HG03108 (cell line): ENCODE data around the gene TARP.
"Not testable (repeated sequence)": the region's sequence is repeated elsewhere in the genome, so short reads cannot be mapped to it uniquely, and the experiment has no call there.

Experiments used
- ATAC-seq: cut with Tn5 transposase; IDR thresholded peaks from one replicate; pipeline ENCODE4 v1.9.1; 2021; ENCODE audit warnings: moderate library complexity; ENCODE audit not compliant: unreplicated experiment

TARP gene

DNA sequence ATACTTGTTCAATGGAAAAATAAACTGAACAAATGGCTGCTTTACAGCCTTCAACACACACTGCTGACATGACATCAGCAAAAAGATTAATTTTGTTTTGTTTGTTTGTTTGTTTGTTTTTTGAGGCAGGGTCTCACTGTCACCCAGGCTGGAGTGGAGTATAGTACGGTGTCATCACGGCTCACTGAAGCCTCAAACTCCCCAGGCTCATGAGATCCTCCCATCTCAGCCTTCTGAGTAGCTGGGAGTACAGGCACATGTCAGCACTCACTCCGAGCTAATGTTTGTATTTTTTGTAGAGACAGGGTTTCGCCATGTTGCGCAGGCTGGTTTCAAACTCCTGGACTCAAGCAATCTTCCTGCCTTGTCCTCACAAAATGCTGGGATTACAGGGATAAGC lies 10.9 kb downstream of the TARP start:
- ATAC-seq = no peak

DNA sequence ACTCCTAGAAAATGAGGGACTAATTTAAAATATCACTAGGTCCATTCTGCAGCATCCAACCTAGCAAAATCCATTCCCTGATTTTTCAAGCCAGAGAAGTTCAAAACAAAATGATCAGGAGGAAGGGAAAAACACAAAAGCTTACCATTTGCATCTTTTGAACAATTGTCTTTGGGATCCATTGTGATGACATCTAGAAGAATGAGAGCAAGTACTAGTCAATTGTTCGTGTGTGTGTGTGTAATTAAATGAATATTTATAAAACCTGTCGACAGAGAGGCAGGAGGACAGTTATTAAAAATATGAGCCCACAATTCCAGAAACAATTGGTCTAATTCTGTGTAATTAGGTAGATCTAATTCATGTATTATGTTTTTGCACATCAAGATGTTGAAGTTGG lies 11.4 kb downstream of the TARP start:
- not testable (repeated sequence) for ATAC-seq

- ATAC-seq = not testable (repeated sequence)
Measured at GRCh38 chr7:38261601-38262000, 11.8 kb downstream of the TARP start.

DNA sequence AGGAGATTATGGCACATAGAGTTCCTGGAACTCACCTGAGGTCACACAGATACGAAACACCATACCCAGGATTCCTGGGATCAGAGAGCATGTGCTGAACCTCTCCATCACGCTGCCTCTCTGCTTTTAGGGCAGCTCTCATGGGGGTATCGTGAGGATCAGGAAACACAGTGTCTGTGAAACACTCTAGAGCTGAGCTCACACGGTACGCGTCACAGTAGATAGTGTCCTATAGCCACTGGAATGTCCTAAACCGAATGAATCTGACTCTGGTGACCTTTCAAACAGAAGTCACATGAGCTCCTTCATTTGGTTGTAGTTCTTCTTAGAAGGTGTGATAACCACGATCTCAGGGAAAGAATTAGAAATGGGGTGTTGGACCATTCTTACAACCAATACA lies 14.3 kb downstream of the TARP start:
- not testable (repeated sequence) for ATAC-seq

GRCh38 chr7:38257350-38257677 lies 16.1 kb downstream of the TARP start:
- no peak for ATAC-seq

DNA sequence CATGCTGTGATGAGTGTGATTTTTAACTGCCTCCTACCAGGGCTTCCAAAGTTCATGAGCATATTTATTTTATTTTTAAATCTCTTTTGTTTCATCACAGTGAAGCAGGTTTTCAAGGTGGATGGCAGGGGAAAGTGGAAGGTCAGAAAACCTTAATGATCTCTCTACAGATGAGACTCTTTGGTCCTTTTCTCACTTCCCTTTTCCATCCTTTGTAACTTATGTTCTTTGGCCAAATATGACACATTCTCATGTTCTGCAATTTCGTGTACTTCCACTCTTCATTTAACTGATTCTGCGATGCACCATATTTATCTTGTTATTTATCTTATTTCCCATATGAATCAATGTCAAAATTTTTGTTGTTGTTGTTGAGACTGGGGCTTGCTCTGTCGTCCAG lies 23.6 kb downstream of the TARP start:
- peak; percentile 92 for ATAC-seq

GRCh38 chr7:38248069-38248567 lies 25.3 kb downstream of the TARP start:
- no peak for ATAC-seq

- no peak for ATAC-seq
Measured at GRCh38 chr7:38245409-38245977, 27.9 kb downstream of the TARP start.

- ATAC-seq = no peak
Measured at GRCh38 chr7:38244516-38244915, 28.9 kb downstream of the TARP start.

GRCh38 chr7:38243345-38243744 lies 30.1 kb downstream of the TARP start:
- not testable (repeated sequence) for ATAC-seq

GRCh38 chr7:38242814-38243213 lies 30.6 kb downstream of the TARP start:
- ATAC-seq = no peak

- no peak for ATAC-seq
Measured at GRCh38 chr7:38241071-38241470, 32.4 kb downstream of the TARP start.

GRCh38 chr7:38239129-38239528 lies 34.3 kb downstream of the TARP start:
- not testable (repeated sequence) for ATAC-seq

DNA sequence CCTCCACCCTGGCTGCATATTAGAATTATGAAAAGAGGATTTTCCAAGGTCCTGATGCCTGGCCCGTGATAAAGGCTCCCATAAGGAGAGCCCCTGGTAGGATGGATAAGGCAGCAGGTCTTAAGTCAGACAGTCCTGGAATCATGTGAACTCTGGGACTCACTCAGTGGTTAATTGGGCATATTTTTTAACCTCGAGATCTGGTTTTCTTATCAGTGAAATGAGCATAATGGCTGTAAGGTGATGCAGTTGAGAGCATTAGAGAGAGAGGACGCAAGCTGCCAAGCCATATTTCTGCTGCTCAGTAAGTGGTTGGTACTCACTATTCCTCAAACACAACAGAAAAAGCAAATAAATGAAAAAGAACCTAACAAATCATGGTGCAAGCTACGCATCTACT lies 37.8 kb downstream of the TARP start:
- ATAC-seq = no peak

DNA sequence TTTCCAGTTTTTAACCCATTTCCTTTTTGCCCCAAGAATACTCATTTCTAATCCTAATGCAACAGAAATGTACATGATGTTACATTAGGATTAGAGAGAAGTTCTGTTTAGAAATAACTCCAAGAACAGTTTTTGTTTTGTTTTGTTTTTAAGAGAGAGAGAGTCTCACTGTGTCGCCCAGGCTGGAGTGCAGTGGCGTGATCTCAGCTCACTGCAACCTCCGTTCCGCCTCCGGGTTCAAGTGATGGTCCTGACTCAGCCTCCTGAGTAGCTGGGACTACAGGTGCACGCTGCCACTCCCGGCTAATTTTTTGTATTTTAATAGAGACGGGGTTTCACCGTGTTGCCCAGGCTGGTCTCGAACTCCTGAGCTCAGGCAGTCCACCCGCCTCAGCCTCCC lies 38.7 kb downstream of the TARP start:
- not testable (repeated sequence) for ATAC-seq

- peak; percentile 81 for ATAC-seq
Measured at GRCh38 chr7:38232502-38233366, 40.7 kb downstream of the TARP start.

GRCh38 chr7:38229884-38230642 lies 43.4 kb downstream of the TARP start:
- ATAC-seq = no peak

GRCh38 chr7:38229386-38229785 lies 44.0 kb downstream of the TARP start:
- no peak for ATAC-seq

- ATAC-seq = no peak
Measured at GRCh38 chr7:38224392-38224791, 49.0 kb downstream of the TARP start.

- no peak for ATAC-seq
Measured at GRCh38 chr7:38223306-38223705, 50.1 kb downstream of the TARP start.

GRCh38 chr7:38222481-38223096 lies 50.8 kb downstream of the TARP start:
- ATAC-seq = peak; percentile 45
